IPS-NIHi7 (cell line): Measurements from ENCODE around the gene RANBP2.

Experiments used
- DNase-seq: peaks from one replicate; pipeline ENCODE4 v3.0.0; 2012; ENCODE audit warnings: mixed read lengths; ENCODE audit errors: extremely low spot score

RANBP2 gene

DNA sequence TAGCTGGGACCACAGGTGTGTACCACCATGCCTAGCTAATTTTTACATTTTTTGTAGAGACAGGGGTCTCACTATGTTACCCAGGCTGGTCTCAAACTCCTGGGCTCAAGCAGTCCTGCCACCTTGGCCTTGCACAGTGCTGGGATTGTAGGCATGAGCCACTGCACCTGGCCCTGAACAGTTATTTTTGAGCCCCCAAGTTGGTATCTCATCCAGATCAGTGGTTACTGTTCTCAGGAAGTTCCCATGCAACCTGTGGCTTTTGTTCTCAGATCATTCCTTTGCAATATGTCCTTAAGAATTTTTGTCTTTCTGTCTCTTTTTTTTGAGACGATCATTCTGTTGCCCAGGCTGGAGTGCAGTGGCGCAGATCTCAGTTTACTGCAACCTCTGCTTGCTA lies 59.6 kb downstream of the RANBP2 start:
- DNase-seq = no peak

DNA sequence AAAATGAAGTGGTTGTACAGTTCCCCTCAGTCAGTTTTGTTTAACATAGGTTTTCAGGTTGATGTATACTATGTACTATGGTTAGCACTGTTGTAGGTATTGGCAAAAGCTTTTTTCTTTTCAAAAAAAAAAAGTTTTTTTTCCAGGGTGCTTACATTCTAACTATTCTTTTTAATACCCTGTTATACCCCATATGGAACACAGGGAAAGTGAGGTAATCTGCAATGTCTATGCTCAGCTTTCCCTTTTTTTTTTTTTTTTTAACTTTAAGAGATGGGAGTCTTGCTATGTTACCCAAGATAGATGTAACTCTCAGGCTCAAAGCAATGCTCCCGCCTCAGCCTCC lies 66.7 kb downstream of the RANBP2 start:
- no peak for DNase-seq

DNA sequence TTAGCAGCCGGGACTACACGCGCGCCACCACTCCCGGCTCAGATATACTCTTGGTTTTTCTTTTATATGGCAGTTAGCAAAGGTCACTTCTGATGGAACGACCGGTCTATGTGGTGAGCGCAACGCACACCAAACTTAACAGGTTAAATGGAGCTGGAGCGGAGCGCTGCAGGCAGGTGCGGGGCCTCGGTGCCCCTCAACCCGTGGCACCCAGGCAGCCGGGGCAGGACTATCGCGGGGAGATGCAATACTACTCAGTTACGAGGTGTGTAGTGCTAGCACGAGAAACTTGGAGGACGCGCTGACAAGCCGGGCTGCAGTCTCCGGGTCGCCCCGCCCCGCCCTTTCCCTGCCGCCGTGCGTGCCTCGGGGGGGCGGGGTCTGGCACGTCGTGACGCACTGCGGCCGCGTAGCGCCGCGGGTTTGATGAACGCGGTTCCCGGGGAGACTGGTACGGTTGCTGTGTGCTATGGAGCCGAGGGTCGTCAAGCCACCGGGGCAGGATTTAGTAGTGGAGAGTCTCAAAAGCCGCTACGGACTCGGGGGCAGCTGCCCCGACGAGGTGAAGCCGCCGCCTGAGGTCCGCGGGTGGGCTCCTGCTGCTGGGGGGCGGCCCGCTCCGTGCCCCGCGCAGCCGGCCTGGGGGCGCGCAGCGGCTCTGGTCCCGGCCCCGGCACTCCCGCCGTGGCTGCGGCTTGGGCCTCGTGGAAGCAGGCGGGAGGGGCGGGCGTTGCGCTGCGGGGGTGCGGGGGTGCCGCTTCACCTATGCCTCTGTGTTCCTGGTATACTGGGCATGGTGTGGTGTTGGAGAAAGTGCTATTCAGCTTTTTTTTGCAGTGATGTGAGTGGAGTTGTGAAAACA lies 67.3 kb downstream of the RANBP2 start, which contains the start of gene CCDC138:
Gene CCDC138 (plus strand): TSS at position 418 of the 862 bp plus-strand sequence. CDS start 52 bp downstream, at position 470.
- DNase-seq = peak; percentile 97

DNA sequence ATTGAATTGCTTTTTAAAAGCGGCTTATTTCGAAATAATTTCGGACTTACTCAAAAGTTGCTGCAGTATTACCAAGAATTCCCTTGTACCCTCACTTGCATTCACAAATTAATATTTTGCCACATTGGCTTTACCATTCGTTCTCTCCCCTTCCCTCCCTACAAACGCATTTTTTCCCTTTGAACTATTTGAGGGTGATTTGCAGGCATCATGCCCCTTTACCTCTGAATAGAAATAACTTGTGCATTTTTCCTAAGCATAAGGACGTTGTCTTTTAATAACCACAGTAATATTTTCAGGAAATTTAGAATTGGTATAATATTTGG lies 67.9 kb downstream of the RANBP2 start:
- no peak for DNase-seq

DNA sequence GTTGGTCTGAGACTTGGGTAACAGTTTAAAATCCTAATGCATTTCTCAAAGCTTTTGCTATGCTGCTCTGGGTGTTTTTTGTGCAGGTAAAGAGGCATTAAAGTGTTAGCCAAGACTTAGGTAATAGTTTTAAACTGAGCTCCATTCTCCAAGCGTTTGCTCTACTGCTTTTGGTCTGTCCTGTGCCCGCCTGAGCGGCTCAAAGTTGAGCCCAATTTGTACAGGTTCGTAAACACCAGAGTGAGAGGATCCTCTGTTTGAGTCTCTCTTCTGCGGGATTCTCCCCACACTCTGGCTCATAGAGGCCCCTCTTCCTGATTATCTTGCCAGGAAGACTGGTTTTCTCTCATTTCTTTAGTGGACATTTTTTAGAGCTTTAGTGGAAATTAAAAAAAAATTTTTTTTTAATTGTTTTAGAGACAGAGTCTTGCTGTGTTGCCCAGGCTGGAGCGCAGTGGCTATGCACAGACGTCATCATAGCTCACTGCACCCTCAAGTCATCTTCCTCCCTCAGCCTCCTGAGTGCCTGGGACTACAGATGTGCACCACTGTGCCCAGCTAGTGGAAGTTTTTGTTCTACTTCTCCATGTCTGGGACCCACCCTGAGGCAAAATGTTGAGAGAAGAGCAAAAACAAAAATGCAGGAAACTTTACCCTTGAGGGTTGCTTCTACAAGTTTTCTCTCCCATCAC lies 83.9 kb downstream of the RANBP2 start:
- no peak for DNase-seq

DNA sequence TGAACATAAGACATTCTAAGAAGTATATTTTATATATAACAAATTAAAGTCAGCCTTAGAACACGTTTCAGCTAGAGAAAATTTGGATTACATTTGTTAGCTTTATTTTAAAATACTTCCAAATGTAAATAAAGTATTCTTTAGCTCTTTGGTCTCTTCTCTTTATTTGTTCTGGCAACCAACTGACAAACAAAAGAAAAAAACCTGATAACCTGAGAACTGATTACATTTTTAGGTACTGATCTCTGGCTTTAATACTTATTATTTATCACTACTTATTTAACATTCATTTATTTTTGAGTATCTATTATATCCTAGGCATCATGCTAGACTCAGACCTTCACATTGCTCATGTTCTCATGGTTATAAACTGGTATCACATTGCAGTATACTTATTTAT lies 85.8 kb downstream of the RANBP2 start:
- no peak for DNase-seq

DNA sequence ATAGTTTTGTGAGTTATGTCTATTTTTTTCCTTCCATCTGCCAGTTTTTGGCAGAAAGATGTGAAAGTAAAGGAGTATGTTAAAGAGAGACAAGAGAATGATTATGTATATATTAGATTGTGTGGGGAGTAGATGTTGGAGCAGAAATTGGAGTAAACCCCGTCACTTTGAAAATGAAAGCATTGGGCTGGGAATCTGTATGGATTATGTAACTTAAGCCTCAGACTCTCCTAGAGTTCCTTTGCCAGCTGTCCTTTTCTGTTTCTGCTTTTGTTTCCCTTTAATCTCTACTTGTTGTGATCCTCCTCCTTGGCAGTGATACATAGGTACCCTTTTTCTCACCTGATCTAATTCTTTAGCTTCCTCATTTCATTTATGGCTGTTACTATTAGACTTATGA lies 86.5 kb downstream of the RANBP2 start:
- DNase-seq = no peak

DNA sequence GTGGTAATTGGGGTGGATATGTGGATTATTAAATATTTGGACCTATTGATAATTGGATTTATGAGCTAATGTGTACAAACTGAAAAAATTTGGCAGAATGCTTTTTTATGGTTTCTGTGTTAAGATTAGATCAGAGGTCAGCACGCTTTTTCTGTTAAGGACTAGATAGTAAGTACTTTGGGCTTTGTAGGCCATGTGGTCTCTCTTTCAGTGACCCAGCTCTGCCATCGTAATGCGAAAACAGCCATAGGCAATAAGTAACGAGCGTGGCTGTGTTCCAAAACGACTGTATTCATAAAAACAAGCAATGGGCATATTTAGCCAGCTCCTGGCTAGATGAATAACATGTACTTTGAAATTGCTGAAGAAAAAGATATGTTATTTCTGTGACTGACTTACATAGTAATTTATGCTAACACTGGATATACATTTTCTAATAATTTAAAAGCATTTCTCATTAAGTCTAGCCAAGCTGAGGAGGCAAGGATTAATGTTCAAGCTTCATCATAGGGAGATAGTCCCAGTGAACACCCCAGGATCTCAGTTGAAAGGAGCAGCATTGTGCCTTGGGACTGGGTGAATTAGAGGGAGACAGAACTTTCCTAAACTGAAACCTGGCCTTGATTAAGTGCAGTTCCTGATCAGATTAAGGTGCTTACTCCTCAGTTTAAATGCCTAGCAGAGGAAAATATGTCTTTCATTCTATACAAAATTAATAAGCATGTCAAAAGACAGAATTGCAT lies 87.3 kb downstream of the RANBP2 start:
- no peak for DNase-seq

DNA sequence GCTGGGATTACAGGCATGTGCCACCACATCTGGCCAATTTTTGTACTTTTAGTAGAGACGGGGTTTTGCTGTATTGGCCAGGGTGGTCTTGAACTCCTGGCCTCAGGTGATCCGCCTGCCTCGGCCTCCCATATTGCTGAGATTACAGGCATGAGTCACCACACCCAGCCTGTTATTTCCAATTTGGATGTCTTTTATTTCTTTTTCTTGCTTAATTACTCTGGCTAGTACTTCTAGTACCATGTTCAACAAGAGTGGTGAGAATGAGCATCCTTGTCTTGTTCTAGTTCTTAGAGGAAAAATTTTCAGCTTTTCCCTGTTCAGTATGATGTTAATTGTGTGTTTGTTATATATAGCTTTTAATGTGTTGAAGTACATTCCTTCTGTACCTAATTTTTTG lies 90.7 kb downstream of the RANBP2 start:
- DNase-seq = no peak

DNA sequence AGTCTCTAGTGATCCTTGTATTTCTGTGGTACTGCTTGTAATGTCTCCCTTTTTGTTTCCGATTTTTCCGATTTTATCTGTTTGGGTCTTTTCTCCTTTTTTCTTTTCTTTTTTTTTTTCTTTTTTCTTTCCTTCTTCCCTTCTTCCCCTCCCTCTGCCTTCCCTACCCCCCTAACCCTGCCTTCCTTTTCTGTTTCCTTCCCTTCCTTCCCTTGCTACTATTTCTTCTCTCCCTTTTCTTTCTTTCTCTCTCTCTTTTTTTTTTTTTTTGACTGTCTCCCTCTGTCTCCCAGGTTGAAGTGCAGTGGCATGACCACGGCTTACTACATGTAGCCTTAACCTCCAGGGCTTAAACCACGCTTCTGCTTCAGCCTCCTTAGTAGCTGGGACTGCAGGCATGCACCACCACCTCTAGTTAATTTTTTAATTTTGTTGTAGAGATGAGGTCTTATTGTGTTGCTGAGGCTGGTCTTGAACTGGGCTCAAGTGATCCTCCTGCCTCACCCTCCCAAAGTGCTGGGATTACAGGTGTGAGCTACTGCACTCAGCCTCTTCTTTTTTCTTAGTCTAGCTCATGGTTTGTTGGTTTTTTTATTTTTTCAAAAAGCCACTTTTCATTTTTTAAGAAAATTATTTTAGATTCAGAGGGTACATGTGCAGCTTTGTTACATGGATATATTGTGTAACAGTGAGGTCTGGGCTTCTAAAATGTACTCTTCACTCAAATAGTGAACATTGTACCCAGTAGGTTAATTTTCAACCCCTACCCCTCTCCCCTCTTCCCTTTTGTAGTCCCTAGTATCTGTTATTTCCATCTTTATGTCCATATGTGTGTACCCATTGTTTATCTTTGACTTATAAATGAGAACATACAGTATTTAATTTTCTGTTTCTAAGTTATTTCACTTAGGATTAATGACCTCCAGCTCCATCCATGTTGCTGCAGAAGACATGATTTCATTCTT lies 92.0 kb downstream of the RANBP2 start:
- no peak for DNase-seq

DNA sequence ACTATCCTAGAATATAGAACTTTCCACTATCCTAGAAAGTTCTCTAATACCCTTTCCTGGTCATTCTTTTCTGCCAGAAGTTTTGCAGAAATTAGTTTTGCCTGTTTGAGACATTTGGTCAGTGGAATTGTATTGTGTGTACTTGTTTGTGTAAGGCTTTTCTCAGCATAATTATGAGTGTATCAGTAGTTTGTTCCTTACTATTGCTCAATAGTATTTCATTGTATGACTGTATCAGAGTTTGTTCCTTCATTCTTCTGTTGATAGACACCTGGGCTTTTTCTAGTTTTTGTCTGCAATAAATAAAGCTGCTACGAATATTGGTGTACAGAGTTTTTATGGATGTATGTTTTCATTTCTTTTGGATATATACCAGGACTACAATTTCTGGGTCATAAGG lies 94.5 kb downstream of the RANBP2 start:
- DNase-seq = no peak

DNA sequence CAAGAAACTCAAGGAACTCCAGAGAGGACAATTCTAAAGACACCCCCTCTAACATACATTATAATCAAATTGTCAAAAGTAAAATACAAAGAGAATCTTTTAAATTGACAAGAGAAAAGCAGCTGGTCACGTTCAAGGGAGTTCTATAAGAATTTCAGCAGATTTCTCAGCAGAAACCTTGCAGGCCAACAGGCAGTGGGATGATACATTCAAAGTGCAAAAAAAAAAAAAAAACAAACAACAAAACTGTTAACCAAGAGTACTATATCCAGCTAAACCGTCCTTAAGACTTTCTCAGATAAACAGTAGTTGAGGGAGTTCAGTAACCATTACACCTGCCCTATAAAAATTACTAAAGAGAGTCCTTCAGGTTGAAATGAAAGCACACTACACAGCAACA lies 101.2 kb downstream of the RANBP2 start:
- no peak for DNase-seq

DNA sequence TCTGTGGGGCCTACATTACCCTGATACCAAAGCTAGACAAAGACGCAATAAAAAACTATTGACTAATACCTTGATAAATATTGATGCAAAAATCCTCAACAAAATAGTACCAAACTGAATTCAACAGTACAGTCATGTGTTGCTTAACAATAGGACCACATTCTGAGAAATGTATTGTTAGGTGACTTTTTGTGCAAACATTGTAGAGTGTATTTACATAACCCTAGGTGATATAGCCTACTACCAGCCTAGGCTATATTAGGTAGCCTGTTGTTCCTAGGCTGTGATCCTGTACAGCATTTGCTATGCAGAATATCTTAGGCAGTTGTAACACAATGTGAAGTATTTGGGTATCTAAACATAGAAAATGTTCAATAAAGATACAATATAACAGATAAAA lies 104.0 kb downstream of the RANBP2 start:
- no peak for DNase-seq

DNA sequence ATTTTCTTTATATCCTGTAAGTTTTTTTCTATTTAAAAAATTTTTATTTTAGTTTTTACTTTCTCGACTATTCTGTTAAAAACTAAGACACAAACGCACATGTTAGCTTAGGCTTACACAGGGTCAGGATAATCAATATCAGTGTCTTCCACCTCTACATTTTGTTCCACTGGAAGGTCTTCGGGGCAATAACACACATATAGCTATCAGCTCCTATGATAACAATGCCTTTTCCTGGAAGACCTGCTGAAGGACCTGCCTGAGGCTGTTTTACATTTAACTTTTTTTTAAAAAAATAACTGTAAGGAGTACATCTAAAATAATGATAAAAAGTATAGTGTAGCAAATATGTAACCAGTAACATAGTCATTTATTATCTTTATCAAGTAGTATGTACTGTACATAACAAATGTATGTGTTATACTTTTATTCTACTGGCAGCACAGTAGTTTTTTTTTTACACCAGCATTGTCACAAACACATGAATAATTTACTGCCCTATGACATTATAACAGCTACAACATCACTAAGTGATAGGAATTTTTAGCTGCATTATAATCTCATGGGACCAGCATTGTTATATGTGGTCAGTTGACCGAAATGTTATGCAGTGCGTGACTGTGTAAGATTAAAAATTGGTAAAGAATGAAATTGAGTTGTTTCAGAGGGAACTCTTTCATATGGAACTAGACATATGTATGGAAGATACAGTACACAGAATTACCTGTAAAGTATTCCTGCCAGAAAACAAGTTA lies 105.2 kb downstream of the RANBP2 start:
- no peak for DNase-seq

DNA sequence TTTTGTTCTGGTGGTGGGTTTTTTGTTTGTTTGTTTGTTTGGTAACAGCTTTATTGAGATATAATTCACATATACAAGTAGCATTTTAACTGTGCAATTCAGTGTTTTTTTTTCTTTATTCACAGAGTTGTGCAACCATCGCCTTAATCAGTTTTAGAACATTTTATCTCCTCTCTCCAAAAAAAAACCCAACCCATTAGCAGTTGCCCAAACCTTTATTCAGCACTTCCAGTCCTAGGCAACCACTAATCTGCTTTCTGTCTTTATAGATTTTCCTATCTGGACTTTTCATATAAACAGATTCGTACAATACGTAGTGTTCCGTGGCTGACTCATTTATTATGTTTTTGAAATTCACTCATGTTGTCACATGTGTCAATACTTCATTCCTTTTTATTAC lies 106.0 kb downstream of the RANBP2 start:
- no peak for DNase-seq

DNA sequence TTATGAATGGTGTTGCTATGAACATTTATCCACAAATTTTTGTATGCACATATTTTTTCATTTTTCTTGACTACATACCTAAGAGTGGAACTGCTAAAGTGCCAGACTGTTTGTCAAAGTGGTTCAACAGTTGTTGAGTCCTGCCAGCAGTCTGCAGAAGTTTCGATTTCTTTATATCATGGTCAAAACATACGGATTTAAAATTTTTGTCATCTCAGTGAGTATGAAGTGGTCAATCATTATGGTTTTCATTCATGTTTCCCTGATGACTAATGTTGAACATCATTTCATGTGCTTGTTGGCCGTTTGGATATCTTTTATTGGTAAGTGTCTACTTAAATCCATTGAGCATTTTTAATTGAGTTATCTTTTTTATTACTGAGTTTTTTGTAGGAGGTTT lies 106.5 kb downstream of the RANBP2 start:
- no peak for DNase-seq

DNA sequence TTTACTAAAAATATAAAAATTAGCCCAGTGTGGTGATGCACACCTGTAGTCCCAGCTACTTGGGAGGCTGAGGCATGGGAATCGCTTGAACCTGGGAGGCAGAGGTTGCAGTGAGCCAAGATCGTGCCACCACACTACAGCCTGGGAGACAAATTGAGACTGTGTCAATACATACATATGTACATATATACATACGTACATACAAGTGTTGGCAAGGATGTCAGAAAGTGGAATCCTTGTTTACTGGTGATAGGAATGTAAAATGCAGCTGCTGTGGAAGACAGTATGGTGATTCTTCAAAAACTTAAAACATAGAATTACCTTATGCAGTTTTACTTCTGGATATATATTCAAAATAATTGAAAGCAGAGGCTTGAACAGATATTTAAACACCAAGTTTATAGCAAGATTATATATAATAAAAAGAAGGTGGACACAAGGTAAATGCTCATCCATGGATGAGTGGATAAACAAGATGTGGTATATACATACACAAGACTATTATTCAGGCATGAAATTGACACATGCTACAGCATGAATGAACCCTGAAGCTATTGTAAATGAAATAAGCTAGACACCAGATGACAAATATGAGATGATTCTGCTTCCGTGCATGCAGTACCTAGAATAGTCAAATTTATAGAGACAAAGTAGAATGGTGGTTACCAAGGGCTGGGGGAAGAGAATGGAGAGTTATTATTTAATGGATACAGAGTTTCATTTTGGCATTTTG lies 110.5 kb downstream of the RANBP2 start:
- no peak for DNase-seq

DNA sequence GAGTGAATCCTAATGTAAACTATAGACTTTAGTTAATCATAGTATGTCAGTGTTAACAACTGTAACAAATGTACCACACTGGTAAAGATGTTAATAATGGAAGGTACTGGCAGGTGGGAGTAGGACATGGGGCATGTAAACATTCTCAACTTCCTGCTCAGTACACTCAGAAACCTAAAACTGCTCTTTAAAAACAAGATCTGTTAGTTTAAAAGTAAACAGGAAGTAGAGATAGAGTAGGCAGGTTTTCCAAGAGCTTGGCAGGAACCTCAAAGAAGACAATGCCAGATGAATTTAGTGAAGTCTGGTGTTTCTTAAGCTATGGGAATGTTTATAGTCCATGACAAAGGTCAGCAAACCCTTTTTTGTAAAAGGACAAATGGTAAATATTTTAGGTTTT lies 113.9 kb downstream of the RANBP2 start:
- DNase-seq = peak; percentile 8

DNA sequence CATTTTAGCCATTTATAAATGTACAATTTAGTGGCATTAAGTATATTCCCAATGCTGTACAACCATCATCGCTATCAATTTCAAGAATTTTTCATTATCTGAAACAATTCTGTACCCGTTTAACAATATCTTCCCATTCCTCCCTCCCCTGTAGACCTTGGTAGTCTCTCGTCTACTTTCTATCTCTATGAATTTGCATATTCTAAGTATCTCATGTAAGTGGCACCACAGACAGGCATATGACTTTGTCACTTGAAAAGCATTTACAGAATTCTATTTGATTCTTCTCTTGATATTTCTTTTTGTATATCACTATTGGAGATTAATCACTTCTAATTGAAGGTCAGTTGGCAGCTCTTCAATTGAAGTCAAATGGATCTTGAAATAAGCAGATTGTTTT lies 115.3 kb downstream of the RANBP2 start:
- no peak for DNase-seq

DNA sequence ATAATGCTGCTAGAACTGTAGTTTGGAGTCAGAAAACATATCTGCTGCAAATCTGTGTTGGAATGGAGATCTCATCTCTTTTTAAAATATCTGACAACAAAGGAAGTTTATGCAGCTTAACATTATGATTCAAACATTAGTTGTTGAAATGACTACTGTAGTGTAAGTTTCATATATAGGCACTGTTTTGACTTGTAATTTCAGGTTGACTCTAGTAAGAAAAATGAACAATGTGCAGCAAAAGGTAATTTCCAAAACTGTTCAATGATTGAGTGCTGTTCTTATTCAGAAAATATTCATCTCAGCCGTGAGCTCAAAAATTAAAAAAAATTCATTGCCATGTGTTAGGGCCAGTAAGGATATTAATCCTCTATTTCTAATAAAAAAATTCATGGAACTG lies 115.8 kb downstream of the RANBP2 start:
- DNase-seq = no peak
